ENCODE data around the gene MN1.

- TF ChIP-seq CTCF (IDR thresholded peaks at IDR 0.05) (no peak), POLR2A (IDR thresholded peaks at IDR 0.05) (no peak)
These were observed 37.6 kb upstream of the MN1 start for GRCh38 chr22:27839057-27839660.

Measured in uterus (tissue), 2 donors.